ENCODE data around the gene ANP32A.

The ANP32A gene

DNA sequence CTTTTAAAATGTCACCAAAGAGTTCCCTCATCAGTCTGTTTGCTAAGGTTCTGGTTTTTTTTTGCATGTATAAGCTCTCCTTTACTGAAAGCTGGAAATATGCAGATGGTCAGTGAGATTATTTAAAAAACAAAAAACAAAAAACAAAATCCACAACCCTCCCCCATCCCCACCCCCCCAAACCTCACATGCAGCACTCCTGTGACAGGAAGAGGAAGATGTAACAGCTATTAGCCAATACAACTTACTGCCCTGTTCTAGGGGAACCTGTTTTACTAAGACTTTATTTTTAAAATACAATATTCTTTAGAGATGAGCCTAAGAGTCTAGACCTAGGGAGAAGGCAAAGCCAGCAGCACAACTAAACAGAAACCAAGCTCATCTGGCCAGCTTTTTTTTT is 39.5 kb downstream of the ANP32A start:
- POLR2A ChIA-PET, result interaction anchor here (0.6 to 1.9 kb wide), 4 partner anchors 27 to 84 kb away, joined by 4 to 6 read pairs (median 4); no protein-coding TSS in a partner anchor
- H3K27ac ChIP-seq (ENCODE audit: insufficient read depth in 1 of 2, low read depth in 1 of 2, low read length in 2 of 2, poor library complexity in 1 of 2, severe bottlenecking in 2 of 2), result peak overlapping the region; percentile 60 to 75
- CTCF ChIA-PET, result interaction anchor here (1.0 to 5.2 kb wide), 5 partner anchors 8 to 224 kb away, joined by 3 to 54 read pairs (median 4); partner anchors contain the start of gene ANP32A

DNA sequence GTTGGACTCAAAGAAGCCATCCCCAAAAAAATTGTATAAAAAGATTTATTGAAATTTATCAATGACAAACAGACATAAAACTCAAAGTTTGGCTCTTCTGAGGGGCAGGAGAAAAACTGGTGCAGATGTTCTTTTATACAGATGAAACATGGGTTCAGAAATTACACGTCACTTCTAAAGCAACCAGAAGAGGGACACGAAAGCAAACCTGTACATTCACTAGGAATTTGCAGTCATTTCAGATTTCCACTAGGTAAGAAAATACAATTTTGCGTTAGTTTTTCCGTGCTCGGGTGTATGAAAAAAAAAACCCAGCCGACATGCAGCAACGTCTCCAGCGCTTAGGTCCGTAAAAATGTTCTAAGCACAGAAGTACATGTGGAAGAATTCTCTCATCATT is 41.8 kb downstream of the ANP32A start:
- WGBS (ENCODE audit: insufficient coverage), result 86% methylated on average over 3 of the region's 9 CpGs
- POLR2A ChIA-PET, result no interaction called here

More for the DNA sequence above, 39.5 kb downstream of the ANP32A start:
- no peaks in the 10 kb centered on the region for H3K9me3 ChIP-seq (ENCODE audit: control extremely low read depth in 1 of 5, control insufficient read depth in 4 of 5, insufficient read depth in 2 of 5, low read depth in 1 of 5, low read length in 4 of 5)
- peaks cover 8 to 68% (median 33%) of the 10 kb centered on the region in 4 experiments for H3K36me3 ChIP-seq (ENCODE audit: control insufficient read depth in 4 of 4, insufficient read depth in 4 of 4, low read length in 3 of 4)
- no peaks in the 10 kb centered on the region for H3K27me3 ChIP-seq (replicated peaks in 2 of 5; ENCODE audit: control insufficient read depth in 4 of 5, insufficient read depth in 5 of 5, low read length in 4 of 5)
- DNase-seq, result peak in 2 of 3 donors; percentile 54 to 64
- H3K4me1 ChIP-seq (ENCODE audit: control extremely low read depth in 1 of 4, control insufficient read depth in 4 of 4, insufficient read depth in 4 of 4, low read length in 3 of 4), result peaks cover 16 to 65% (median 55%) of the 10 kb centered on the region in 4 experiments
- H3K4me3 ChIP-seq (ENCODE audit: control insufficient read depth in 1 of 7, extremely low read depth in 1 of 7, insufficient read depth in 4 of 7, low read depth in 2 of 7, low read length in 6 of 7), result peak overlapping the region in 2 of 7 experiments; percentile 4 to 14

DNA sequence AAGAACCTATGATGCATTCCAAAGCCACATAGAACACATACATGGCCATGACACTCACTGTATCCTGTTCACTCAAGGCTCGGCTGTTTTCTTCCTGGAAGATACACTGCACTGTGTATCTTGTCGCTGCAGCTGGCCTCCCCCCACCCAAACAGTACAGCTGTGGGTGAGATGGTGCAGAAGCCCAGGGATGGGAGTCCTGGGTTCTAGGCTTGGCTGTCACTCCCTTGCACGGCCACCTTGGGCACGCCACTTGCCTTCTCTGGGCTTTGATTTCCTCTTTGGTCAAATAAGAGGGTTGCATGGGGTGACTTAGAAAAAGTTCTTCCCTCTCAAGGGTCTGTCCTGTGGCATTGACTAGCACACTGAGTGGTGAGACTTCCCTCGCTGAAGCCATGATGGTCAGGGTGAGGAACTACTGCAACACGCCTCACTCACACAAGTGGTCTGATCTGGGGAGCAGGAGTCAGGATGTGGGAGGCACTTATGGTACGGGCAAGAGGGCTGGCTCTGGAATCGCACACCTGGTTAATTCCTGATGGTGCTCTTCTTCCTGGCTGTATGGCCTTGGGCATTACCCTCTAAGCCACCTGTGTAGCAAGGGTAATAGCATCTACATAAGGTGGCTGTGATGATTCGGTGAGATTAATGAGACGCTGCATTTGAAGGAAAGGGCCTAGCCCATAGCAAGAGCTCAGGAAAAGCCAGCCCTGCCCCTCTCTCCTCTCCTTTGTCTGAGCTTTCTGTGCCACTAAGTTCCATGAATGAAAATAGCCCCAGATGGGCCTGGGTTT is 44.0 kb downstream of the ANP32A start:
- 96% methylated on average over 9 of the region's 10 CpGs for WGBS (ENCODE audit: insufficient coverage)
- Histone ChIP-seq H3K27ac (ENCODE audit: insufficient read depth in 1 of 2, low read depth in 1 of 2, low read length in 2 of 2, poor library complexity in 1 of 2, severe bottlenecking in 2 of 2) (no peak overlapping the region), H3K4me3 (ENCODE audit: control insufficient read depth in 1 of 7, extremely low read depth in 1 of 7, insufficient read depth in 4 of 7, low read depth in 2 of 7, low read length in 6 of 7) (no peak overlapping the region), H3K9me3 (ENCODE audit: control extremely low read depth in 1 of 5, control insufficient read depth in 4 of 5, insufficient read depth in 2 of 5, low read depth in 1 of 5, low read length in 4 of 5) (peaks cover 0 to 4% (median 0%) of the 10 kb centered on the region in 5 experiments), H3K4me1 (ENCODE audit: control extremely low read depth in 1 of 4, control insufficient read depth in 4 of 4, insufficient read depth in 4 of 4, low read length in 3 of 4) (peaks cover 4 to 22% (median 12%) of the 10 kb centered on the region in 4 experiments), H3K36me3 (ENCODE audit: control insufficient read depth in 4 of 4, insufficient read depth in 4 of 4, low read length in 3 of 4) (peaks cover 6 to 31% (median 18%) of the 10 kb centered on the region in 4 experiments), H3K27me3 (replicated peaks in 2 of 5; ENCODE audit: control insufficient read depth in 4 of 5, insufficient read depth in 5 of 5, low read length in 4 of 5) (no peaks in the 10 kb centered on the region)
- no peak for DNase-seq
- CTCF ChIA-PET, result interaction anchor here (0.6 to 1.0 kb wide), 2 partner anchors 9 to 677 kb away, joined by 3 read pairs; no protein-coding TSS in a partner anchor
- POLR2A ChIA-PET, result no interaction called here

More for the DNA sequence above, 41.8 kb downstream of the ANP32A start:
- H3K27me3 ChIP-seq (replicated peaks in 2 of 5; ENCODE audit: control insufficient read depth in 4 of 5, insufficient read depth in 5 of 5, low read length in 4 of 5), result no peaks in the 10 kb centered on the region
- CTCF ChIA-PET, result interaction anchor here (1.0 to 3.5 kb wide), 4 partner anchors 38 to 97 kb away, joined by 3 to 19 read pairs (median 4); no protein-coding TSS in a partner anchor
- peaks cover 6 to 46% (median 22%) of the 10 kb centered on the region in 4 experiments for H3K36me3 ChIP-seq (ENCODE audit: control insufficient read depth in 4 of 4, insufficient read depth in 4 of 4, low read length in 3 of 4)
- no peak overlapping the region for H3K4me3 ChIP-seq (ENCODE audit: control insufficient read depth in 1 of 7, extremely low read depth in 1 of 7, insufficient read depth in 4 of 7, low read depth in 2 of 7, low read length in 6 of 7)
- H3K27ac ChIP-seq (ENCODE audit: insufficient read depth in 1 of 2, low read depth in 1 of 2, low read length in 2 of 2, poor library complexity in 1 of 2, severe bottlenecking in 2 of 2), result peak overlapping the region in 1 of 2 experiments; percentile 25
- DNase-seq, result peak in 2 of 3 donors; percentile 57 to 60
- peaks cover 15 to 43% (median 34%) of the 10 kb centered on the region in 4 experiments for H3K4me1 ChIP-seq (ENCODE audit: control extremely low read depth in 1 of 4, control insufficient read depth in 4 of 4, insufficient read depth in 4 of 4, low read length in 3 of 4)
- peaks cover 0 to 4% (median 0%) of the 10 kb centered on the region in 5 experiments for H3K9me3 ChIP-seq (ENCODE audit: control extremely low read depth in 1 of 5, control insufficient read depth in 4 of 5, insufficient read depth in 2 of 5, low read depth in 1 of 5, low read length in 4 of 5)

DNA sequence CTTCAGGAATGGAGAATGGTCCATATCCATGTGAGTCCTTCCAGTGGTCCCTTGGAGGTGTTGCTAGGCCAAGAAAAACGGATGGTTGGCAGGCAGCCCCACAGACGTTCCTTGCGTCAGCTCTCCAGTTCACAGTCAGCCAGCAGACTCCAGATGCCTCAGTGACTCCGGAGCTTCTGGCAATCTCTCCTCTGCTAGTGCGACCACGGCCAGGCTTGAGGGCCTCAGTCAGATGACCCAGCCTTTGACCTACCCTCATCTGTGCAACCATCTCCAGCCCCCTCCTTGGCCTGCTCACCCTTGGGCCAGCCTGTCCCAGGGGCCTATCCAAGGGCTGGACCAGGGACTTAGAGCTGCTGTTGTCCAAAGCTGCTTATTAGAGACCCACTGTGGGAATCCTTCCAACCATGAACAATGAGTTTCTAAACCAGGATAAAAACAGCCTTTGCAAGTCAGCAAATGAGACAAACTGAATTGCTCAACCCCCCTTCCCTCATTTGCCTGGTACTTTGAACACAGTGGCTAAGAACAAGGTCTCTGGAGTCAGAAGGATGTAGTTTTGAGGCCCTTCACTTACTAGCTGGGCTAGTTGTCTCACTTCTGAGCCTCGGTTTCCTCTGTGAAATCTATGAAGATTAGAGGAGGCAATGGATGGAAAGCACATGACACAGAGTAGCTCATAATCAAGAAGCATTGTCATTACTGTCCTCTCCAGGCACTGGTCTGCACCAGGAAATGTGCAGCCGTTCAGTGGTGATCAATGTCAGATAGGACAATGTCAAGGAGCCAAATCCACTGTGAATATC is 44.8 kb downstream of the ANP32A start:
- ChIA-PET CTCF (interaction anchor here (1.0 kb wide), 1 partner anchor 10 kb away, joined by 3 read pairs; no protein-coding TSS in a partner anchor), POLR2A (no interaction called here)
- DNase-seq, result no peak
- WGBS (ENCODE audit: insufficient coverage), result 92% methylated on average over 6 of the region's 8 CpGs
- Histone ChIP-seq H3K4me1 (ENCODE audit: control extremely low read depth in 1 of 4, control insufficient read depth in 4 of 4, insufficient read depth in 4 of 4, low read length in 3 of 4) (peaks cover 4 to 19% (median 6%) of the 10 kb centered on the region in 4 experiments), H3K27me3 (replicated peaks in 2 of 5; ENCODE audit: control insufficient read depth in 4 of 5, insufficient read depth in 5 of 5, low read length in 4 of 5) (no peaks in the 10 kb centered on the region), H3K27ac (ENCODE audit: insufficient read depth in 1 of 2, low read depth in 1 of 2, low read length in 2 of 2, poor library complexity in 1 of 2, severe bottlenecking in 2 of 2) (no peak overlapping the region), H3K9me3 (ENCODE audit: control extremely low read depth in 1 of 5, control insufficient read depth in 4 of 5, insufficient read depth in 2 of 5, low read depth in 1 of 5, low read length in 4 of 5) (peaks cover 0 to 4% (median 0%) of the 10 kb centered on the region in 5 experiments), H3K4me3 (ENCODE audit: control insufficient read depth in 1 of 7, extremely low read depth in 1 of 7, insufficient read depth in 4 of 7, low read depth in 2 of 7, low read length in 6 of 7) (no peak overlapping the region), H3K36me3 (ENCODE audit: control insufficient read depth in 4 of 4, insufficient read depth in 4 of 4, low read length in 3 of 4) (peaks cover 6 to 30% (median 18%) of the 10 kb centered on the region in 4 experiments)

DNA sequence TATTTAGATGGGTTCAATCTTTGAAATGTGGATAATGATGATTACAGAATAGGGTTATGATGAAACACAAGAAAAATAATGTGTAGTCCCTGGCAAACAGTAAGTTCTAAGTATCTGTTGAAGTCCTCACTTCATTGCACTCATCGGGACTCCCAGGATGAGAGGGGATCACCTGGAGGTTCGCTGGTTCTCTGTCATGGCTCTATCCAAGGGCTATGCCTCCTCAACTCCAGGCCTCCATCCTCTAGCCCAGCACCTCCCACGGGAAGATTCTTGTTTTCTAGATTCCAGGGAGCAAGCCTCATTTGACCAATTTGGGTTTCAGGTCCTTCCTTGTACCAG is 45.5 kb downstream of the ANP32A start:
- ChIA-PET CTCF (interaction anchor here (1.0 to 1.8 kb wide), 2 partner anchors 10 kb away, joined by 3 to 4 read pairs; no protein-coding TSS in a partner anchor), POLR2A (no interaction called here)
- H3K4me1 ChIP-seq (ENCODE audit: control extremely low read depth in 1 of 4, control insufficient read depth in 4 of 4, insufficient read depth in 4 of 4, low read length in 3 of 4), result peaks cover 0 to 18% (median 4%) of the 10 kb centered on the region in 4 experiments
- 100% methylated on average over 3 of the region's 3 CpGs for WGBS (ENCODE audit: insufficient coverage)
- DNase-seq, result no peak
- H3K27me3 ChIP-seq (replicated peaks in 2 of 5; ENCODE audit: control insufficient read depth in 4 of 5, insufficient read depth in 5 of 5, low read length in 4 of 5), result no peaks in the 10 kb centered on the region
- H3K27ac ChIP-seq (ENCODE audit: insufficient read depth in 1 of 2, low read depth in 1 of 2, low read length in 2 of 2, poor library complexity in 1 of 2, severe bottlenecking in 2 of 2), result no peak overlapping the region
- peaks cover 4 to 23% (median 14%) of the 10 kb centered on the region in 4 experiments for H3K36me3 ChIP-seq (ENCODE audit: control insufficient read depth in 4 of 4, insufficient read depth in 4 of 4, low read length in 3 of 4)
- H3K4me3 ChIP-seq (ENCODE audit: control insufficient read depth in 1 of 7, extremely low read depth in 1 of 7, insufficient read depth in 4 of 7, low read depth in 2 of 7, low read length in 6 of 7), result no peak overlapping the region
- peaks cover 0 to 4% (median 0%) of the 10 kb centered on the region in 5 experiments for H3K9me3 ChIP-seq (ENCODE audit: control extremely low read depth in 1 of 5, control insufficient read depth in 4 of 5, insufficient read depth in 2 of 5, low read depth in 1 of 5, low read length in 4 of 5)

DNA sequence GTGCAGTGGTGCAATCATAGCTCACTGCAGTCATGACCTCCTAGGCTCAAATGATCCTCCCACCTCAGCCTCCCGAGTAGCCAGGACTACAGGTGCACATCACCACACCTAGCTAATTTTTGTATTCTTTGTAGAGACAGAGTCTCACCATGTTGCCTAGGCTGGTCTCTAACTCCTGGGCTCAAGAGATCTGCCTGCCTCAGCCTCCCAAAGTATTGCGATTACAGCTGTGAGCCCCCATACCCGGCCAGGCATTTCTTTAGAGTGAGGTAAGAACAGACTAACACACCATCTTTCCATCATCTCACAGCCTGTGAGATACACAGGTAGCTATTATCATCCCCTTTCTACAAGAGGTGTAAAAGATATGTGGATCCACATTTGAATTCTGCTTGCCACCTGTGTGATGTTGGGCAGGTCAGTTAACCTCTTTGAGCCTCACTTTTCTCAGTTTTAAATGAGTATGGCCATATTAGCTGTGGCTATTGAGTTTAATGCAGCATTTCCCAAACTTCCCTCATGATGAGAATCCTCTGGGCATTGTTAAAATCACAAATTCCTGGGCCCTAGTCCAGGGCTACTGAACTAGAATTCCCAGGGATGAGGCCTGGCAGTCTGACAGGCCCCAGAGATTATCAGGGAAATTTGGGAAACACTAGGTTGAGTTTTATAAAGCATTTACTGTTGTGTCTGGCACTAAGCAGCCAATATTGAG is 46.0 kb downstream of the ANP32A start:
- CTCF ChIA-PET, result interaction anchor here (1.7 to 1.8 kb wide), 2 partner anchors 10 kb away, joined by 4 read pairs; no protein-coding TSS in a partner anchor
- no peak for DNase-seq

More for the DNA sequence above, 46.0 kb downstream of the ANP32A start:
- Histone ChIP-seq H3K9me3 (ENCODE audit: control extremely low read depth in 1 of 5, control insufficient read depth in 4 of 5, insufficient read depth in 2 of 5, low read depth in 1 of 5, low read length in 4 of 5) (peaks cover 0 to 4% (median 0%) of the 10 kb centered on the region in 5 experiments), H3K27ac (ENCODE audit: insufficient read depth in 1 of 2, low read depth in 1 of 2, low read length in 2 of 2, poor library complexity in 1 of 2, severe bottlenecking in 2 of 2) (no peak overlapping the region), H3K4me3 (ENCODE audit: control insufficient read depth in 1 of 7, extremely low read depth in 1 of 7, insufficient read depth in 4 of 7, low read depth in 2 of 7, low read length in 6 of 7) (no peak overlapping the region), H3K4me1 (ENCODE audit: control extremely low read depth in 1 of 4, control insufficient read depth in 4 of 4, insufficient read depth in 4 of 4, low read length in 3 of 4) (peaks cover 0 to 24% (median 8%) of the 10 kb centered on the region in 4 experiments), H3K36me3 (ENCODE audit: control insufficient read depth in 4 of 4, insufficient read depth in 4 of 4, low read length in 3 of 4) (peaks cover 4 to 20% (median 11%) of the 10 kb centered on the region in 4 experiments), H3K27me3 (replicated peaks in 2 of 5; ENCODE audit: control insufficient read depth in 4 of 5, insufficient read depth in 5 of 5, low read length in 4 of 5) (no peaks in the 10 kb centered on the region)
- POLR2A ChIA-PET, result no interaction called here
- 100% methylated on average over 1 of the region's 3 CpGs for WGBS (ENCODE audit: insufficient coverage)
